GM21360 (cell line): ENCODE measurements around the gene TAF4.
"Not testable (repeated sequence)": the region's sequence is repeated elsewhere in the genome, so short reads cannot be mapped to it uniquely, and the experiment has no call there.

Experiments used
- ATAC-seq: cut with Tn5 transposase; IDR thresholded peaks from one replicate; pipeline ENCODE4 v1.9.1; 2021; ENCODE audit warnings: mild to moderate bottlenecking, moderate library complexity; ENCODE audit not compliant: unreplicated experiment

The TAF4 gene

GRCh38 chr20:61982191-61982950 lies 83.3 kb downstream of the TAF4 start:
- ATAC-seq, result no peak

GRCh38 chr20:61981691-61982090 lies 84.0 kb downstream of the TAF4 start:
- ATAC-seq, result not testable (repeated sequence)

- no peak for ATAC-seq
Measured at GRCh38 chr20:61980647-61981583, 84.8 kb downstream of the TAF4 start.

- ATAC-seq, result no peak
Measured at GRCh38 chr20:61979701-61980635, 85.7 kb downstream of the TAF4 start.

GRCh38 chr20:61979090-61979489 lies 86.6 kb downstream of the TAF4 start:
- no peak for ATAC-seq

GRCh38 chr20:61978491-61978890 lies 87.2 kb downstream of the TAF4 start:
- ATAC-seq, result no peak

GRCh38 chr20:61977419-61977786 lies 88.3 kb downstream of the TAF4 start:
- ATAC-seq, result no peak

- no peak for ATAC-seq
Measured at GRCh38 chr20:61976644-61977418, 88.8 kb downstream of the TAF4 start.

- ATAC-seq, result no peak
Measured at GRCh38 chr20:61976263-61976643, 89.4 kb downstream of the TAF4 start.

- ATAC-seq, result no peak
Measured at GRCh38 chr20:61975407-61976129, 90.1 kb downstream of the TAF4 start.

- no peak for ATAC-seq
Measured at GRCh38 chr20:61974357-61974665, 91.4 kb downstream of the TAF4 start.

- no peak for ATAC-seq
Measured at GRCh38 chr20:61973515-61974356, 91.9 kb downstream of the TAF4 start.

- ATAC-seq, result no peak
Measured at GRCh38 chr20:61972636-61973508, 92.8 kb downstream of the TAF4 start.

- not testable (repeated sequence) for ATAC-seq
Measured at GRCh38 chr20:61971595-61971994, 94.1 kb downstream of the TAF4 start.

GRCh38 chr20:61970357-61970756 lies 95.3 kb downstream of the TAF4 start:
- ATAC-seq, result no peak

- no peak for ATAC-seq
Measured at GRCh38 chr20:61969806-61970205, 95.9 kb downstream of the TAF4 start.

- ATAC-seq, result no peak
Measured at GRCh38 chr20:61968932-61969331, 96.7 kb downstream of the TAF4 start.
